GM10847 (cell line): ENCODE data around the gene KCNH1.

Source experiments
- POLR2A ChIP-seq: IDR thresholded peaks from 2 replicates; pipeline ENCODE4 v1.6.1; 2011; ENCODE audit not compliant: insufficient read length; ENCODE audit errors: extremely low read depth

Gene KCNH1

DNA sequence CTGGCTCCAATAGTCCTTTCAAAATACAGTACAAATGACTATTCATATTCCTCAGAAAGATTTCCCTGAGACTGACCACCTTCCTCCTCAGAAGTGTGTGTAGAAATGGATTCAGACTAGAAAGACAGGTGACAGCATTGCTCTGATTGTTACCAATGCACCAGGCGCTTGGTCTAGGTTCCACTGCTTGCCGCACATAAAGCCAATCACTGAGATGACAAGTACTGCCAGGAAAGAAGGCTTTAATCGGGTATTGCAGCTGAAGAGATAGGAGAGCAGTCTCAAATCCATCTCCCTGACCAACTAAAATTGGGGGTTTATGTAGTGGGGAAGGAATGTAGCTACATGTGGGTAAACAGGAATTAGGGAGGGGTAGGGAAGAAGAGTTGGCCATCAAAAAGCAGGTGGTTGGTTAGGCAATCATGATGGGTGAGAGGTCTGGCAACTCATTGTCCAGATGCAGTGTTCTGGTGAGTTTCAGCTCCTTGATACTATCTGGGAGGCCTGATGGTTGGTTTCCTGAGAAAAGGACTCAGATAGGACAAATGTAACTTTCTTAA lies 98.0 kb downstream of the KCNH1 start:
- TF ChIP-seq POLR2A: no peak

DNA sequence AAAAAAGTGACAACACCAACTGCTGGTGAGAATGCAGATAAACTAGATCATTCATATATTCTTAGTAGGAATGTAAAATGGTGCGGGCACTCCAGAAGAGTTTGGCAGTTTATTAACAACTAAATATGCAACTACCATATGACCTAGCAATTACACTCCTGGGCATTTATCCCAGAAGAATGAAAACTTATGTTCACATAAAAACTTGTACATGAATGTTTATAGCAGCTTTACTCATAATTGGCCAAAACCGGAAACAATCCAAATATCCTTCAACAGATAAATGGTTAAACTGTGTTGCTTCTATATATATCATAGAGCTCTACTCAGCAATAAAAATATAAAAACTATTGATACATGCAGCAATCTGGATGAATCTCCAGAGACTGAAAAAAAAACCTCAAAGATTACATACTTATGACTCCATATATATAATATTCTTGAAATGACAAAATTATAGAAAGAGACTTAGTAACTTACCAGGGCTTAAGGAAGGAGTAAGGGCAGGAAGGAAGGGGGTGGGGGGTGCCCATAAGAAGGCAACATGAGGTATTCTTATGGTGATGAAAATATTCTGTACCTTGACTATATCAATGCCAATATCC lies 99.9 kb downstream of the KCNH1 start:
- no peak for TF ChIP-seq POLR2A

DNA sequence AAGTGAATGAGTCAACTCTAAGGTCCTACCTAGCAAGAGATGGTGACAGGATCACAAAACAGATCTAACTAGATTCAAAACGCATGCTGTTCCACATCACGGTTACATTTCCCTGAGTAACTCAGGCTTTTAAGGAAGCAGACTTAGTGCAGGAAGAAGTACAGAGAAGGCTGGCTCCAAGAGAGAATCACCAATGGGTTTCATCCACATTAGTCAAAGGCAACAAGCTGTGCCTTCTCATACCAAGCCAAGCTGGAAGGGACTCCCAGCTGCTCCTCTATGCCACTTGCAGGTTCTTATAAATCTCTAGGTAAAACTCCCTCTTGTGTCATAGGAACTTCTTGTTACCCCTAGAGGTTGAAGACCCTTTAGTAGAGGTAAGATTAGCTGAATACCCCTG lies 109.0 kb downstream of the KCNH1 start:
- no peak for TF ChIP-seq POLR2A

DNA sequence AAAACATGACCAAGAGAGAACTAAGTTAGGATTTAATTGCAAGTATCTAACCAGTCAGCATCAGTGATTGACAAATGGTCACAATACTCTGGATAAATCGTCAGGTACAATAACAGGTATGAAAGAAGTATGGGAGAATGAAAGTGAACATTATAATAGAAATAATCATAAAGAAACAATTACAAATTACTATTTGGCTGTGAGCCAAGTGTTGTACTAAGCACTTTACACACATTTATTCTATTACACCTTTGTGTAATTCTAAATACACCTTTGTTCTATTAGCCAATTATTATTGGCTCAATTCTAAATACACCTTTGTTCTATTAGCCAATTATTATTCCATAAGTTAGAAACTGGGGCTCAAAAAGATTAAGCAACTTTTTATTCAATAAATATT lies 114.7 kb downstream of the KCNH1 start:
- no peak for TF ChIP-seq POLR2A

DNA sequence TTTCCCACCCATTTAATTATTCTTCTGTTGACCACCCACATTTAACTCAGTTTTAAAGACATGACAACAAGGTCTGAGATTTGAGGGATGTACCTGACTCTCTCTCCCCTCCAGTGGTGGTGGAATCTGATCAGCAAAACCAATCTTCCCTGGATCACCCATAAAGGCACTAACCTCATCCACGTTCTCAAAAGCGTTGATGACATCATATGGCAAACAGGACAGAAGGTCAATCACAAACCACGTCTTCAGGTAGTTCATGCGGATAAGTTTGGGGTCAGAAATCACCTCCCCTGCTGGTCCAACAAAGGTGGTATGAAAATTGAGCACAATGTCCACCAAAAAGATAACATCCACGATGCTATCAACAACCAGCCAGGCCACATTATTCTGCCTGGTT lies 115.3 kb downstream of the KCNH1 start:
- no peak for TF ChIP-seq POLR2A

DNA sequence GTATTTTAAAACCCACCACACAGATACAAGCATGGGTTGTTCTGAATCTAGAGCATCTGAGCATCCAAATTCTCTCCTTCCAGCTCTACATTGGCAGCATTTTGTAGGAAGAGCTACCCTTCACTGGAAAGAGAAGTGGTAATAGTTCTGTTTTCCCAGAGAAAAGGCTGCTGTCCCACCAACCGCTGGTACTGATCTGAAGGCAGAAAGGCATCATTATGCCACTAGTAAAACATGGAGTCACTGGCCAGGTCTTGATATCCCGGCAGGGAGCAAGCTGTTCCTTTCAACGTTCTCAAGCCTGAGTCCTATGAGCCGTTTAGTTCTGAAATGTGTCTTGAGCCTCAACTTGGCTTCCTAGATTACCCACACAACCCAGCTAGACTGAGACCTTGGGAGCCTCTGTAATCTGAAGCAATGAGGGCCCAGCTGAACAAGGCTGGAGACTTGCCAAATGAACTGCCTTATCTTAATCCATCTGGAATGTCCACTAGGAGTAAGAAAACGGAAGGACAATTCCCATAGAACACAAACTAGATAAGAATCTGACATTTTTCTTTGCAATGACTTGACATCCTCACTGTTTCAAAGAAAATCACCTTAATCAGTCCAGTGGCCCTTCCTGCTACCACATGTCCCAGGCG lies 116.8 kb downstream of the KCNH1 start:
- TF ChIP-seq POLR2A: no peak

DNA sequence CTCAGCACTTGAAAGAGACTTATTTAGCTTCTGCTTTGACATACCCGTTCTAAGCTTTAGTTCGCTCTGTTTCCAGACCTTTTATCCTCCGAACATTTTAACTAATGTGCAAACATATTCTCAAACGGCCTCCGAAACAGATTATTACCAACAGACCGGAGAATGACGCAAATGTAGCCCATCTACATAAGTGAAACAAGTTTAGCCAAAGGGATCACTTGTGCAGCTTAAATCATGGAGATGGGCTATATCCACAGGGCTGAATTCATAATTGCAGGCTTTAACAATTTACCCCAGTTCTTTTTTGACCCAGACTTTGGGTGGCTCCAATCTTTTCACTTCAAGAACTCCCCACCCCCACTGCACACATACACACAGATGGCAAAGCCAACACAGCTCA lies 119.7 kb downstream of the KCNH1 start:
- TF ChIP-seq POLR2A: no peak

DNA sequence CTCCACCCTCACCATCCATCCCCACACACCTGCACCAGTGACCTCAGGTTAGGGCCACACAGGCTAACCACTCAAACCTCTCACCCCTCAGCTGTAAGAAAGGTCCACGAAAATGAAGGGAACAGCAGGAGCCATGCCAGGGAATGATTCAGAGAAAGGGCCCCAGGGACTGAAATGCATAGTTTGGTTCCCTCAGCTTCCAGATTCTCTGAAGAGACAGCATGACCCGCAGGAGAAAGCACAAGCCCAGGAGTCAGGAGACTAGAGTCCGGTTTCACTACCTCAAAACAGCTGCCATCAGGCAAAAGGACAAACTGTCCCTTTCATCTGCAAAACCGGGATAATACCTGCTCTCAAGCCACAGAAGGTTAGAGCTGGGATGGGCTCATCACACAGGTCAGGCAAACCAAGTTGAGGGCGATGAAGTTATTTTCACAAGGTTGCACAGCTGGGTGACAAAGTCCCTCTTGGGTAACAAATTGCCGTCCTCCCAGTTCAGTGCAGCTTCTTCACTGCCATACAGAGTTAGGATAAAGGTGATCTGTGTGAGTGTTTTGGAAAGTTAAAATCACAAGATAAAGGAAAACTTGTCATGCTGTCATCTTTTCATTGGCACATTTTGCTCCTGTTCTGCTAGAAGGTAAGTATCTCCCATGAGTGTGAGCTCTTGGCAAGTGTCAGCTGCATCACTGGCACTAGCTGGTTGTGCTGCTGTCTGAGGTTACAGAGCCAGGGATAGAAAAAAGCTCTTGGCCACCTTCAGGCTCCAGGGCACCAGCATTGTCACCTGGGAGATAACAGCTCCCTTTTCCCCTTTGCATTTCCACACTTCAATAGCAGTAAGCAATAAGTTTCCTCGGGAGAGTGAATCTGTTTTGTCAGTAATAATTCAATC lies 120.4 kb downstream of the KCNH1 start:
- no peak for TF ChIP-seq POLR2A

DNA sequence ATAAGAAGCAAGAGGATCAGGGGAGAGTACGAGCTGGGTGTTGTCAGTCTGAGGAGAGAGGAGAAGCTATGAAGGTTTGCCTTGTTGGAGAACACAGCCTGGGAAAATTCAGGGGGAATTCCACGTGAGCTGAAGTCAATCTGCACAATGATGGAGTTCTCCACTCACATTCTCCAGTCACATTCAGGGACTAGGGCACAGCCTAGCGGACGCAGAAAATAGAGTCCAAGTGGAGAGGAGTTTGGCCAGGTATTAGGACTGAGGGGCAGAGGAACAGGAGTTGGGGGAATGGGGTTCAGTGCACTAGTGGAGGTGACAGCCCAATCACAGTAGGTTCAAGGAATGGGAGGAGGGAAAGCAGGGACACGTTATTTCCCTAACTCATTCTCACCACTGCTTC lies 124.0 kb downstream of the KCNH1 start:
- no peak for TF ChIP-seq POLR2A

DNA sequence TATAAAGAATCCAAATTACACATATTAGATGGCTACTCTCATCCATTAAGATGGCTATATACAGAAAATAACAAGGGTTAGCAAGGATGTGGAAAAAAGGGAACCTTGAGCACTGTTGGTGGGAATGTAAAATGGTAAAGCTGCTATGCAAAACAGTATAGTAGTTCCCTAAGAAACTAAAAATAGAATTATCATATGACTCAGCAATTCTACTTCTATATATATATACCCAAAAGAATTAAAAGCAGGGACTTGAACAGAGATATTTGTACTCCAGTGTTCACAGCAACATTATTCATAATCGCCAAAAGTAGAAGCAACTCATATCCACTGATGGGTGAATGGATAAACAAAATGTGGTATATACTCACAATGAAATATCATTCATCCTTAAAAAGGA lies 126.1 kb downstream of the KCNH1 start:
- TF ChIP-seq POLR2A: no peak

DNA sequence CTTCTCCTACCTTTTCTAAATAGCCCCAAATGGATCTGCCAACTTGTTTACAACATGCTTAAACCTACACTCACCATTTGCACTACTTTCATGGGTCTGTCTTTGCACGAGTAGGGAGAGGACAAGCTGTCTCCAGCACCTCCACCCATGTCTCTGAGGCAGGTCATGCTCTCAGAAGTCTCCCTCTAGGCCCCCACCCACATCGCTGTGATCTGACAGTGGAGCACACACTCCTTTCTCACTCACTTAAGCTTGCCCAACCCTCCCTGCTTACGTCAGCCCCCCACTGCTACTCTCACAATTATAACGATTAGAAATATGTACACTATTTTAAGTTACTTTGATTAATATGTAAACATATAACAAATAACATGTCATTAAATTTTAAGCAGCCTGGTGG lies 141.1 kb downstream of the KCNH1 start:
- TF ChIP-seq POLR2A: no peak

DNA sequence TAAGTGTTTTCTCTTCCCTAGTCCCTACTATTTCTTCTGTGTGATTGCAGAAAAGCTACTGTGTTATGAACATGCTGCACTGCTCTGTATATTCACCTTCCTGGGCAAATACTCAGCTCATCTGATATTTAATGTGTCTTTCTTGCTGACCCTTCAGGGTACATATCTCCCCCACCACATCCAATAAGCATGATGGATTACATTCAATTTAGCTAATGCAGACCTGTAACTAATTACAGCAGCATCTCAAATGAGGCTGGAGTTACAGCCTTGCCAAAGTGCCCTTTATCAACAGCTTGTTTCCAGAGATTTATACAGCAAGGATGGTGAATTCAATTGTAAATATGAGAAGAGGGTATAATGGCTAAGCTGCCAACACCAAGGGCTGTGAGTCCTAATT lies 144.0 kb downstream of the KCNH1 start:
- no peak for TF ChIP-seq POLR2A

DNA sequence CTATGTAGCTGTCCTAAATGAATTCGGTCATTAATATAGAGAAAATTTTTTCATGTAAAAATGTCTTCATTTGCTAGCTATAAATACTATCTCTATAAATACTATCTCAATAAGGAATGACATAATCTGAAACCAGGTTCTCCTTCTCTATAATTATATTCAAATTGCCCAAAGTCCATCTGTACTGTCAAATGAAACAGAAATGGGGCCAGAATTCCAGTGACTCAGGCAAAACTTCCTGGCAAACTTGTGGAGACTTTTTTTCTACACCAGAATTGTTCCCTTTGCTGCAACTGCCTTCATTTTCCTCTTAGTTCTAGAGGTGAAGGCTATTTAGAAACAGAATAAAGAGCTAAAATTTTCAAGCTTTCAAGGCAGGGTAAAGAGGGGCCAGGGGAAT lies 152.5 kb downstream of the KCNH1 start:
- no peak for TF ChIP-seq POLR2A

DNA sequence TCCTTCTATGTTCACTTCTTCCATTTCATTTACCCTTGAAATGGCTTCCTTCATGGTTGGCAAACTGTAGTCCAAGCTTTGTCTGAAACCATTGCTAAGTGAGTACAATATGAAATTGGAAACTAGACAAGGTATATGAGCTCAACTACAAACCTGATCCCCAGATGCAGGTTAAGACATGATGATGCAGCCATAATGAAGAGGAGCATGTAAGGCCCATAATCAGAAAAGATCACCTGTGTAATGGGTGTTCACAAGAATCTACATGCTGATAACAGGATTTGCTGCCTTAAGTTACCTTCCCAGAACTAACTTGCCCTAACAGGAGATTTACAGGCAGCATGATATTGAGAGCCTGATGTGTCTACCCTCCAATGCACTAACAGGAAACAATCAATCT lies 153.9 kb downstream of the KCNH1 start:
- TF ChIP-seq POLR2A: no peak

DNA sequence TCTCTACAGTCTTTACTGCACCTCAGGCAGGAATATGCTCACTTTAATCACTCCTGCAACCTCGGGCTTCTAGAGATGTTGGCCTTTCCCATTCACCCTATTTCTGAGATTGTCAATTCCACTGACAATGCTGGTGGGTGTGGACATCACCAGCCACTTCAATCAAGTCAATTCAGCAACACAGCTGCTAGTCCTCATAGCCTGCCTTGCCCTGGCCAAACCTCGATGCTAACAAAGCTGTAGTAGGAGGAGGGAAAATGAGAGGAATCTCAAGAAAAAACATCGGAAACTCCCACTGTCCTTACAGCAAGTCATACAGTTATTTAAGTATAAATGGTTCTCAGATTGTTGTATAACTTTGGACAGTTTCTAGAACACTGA lies 155.0 kb downstream of the KCNH1 start:
- TF ChIP-seq POLR2A: no peak

DNA sequence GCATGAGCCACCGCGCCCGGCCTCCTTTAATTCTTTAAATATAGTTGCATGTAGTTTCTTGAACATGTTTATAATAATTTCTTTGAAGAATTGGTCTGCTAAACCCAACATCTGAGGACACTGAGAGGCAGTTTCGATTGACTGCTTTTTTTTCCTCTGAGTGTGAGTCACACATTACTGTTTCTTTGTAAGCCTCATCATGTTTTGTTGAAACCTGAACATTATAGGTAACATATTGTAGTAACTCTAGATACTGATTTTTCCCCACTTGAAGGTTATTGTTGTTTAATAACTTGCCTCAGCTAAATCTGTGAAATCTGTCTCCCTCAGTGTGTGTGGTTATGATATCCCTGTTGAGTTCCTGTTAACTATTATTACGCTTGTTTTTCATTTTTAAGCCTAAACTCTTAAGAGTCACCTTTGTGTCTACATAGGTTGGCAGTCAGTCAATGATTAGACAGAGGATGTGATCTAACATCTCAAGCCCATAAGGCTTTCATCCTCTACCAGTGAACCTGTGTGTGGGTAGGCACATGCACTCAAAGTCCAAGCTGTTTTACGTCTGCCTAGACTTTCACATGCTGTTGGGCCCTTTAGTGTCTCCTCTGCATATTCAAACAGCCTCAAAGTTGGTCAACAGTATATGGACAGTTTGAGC lies 155.5 kb downstream of the KCNH1 start:
- no peak for TF ChIP-seq POLR2A

DNA sequence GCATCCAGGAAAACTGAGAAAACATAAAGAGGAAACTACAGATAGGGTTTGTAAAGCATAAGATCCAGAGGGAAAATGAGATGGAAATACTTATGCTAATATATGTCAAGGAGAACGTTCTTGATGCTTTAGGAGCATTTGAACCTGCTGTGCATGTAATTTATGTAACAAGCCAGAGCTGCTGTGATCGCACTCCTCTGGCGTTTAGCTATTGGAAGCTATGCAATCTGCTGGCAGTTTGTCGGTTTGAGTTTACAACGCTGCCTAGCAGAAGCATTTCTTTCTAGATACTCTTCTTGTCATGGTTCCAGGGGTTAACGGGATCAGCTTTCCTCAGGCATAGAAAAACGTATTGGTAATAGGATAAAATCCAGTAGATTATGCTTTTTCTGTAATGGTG lies 182.7 kb downstream of the KCNH1 start:
- TF ChIP-seq POLR2A: no peak
